Prostate gland (tissue), 1 donor: Measurements from ENCODE around the gene PSMB10.
"Not testable (repeated sequence)": the region's sequence is repeated elsewhere in the genome, so short reads cannot be mapped to it uniquely, and the experiment has no call there.

ENCODE experiments used
- POLR2A ChIP-seq: fragments of 450-650 bp; IDR thresholded peaks from one replicate; pipeline ENCODE4 v1.6.1; 2016; ENCODE audit warnings: antibody characterized with exemption, mild to moderate bottlenecking
- POLR2AphosphoS5 ChIP-seq: sonication (generic); formaldehyde crosslinking; IDR thresholded peaks from one replicate; pipeline ENCODE4 v1.6.1; 2017; ENCODE audit warnings: antibody characterized with exemption

DNA sequence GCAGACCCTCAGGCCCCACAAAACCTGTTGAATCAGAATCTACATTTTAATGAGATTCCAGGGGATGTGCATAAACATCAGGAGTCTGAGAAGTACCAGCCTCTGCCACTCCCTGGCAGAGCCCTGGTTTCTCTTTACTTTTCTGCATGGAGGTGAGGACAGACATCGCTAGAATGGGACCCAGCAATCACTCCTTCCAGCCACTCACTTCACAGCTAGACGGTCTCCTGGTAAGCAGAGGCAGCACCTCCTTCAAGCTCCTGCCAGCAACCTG lies 21.2 kb downstream of the PSMB10 start:
- not testable (repeated sequence) for TF ChIP-seq POLR2A, POLR2AphosphoS5
